GM18517 (cell line): Measurements from ENCODE around the gene MINDY4B.

Experiments
- ATAC-seq: cut with Tn5 transposase; IDR thresholded peaks from one replicate; pipeline ENCODE4 v1.9.1; 2021; ENCODE audit warnings: mild to moderate bottlenecking, moderate library complexity; ENCODE audit not compliant: unreplicated experiment

Gene MINDY4B

DNA sequence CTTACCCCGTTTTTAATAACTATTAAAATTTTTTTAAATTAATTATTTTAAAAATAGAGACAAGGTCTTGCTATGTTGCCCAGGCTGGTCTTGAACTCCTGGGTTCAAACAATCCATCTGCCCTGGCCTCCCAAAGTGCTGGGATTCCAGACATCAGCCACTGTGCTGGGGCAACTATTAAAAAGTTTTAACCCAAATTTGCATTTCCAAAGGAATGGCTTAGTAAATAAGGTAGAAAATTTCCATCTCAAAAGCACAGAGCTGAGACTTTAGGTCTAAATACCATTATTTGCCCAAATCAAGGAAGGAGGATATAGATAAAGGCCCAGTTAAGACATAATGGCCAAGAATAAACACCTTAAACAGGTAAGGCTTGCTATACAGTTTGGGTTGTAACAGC is 56.4 kb downstream of the MINDY4B start:
- no peak for ATAC-seq

DNA sequence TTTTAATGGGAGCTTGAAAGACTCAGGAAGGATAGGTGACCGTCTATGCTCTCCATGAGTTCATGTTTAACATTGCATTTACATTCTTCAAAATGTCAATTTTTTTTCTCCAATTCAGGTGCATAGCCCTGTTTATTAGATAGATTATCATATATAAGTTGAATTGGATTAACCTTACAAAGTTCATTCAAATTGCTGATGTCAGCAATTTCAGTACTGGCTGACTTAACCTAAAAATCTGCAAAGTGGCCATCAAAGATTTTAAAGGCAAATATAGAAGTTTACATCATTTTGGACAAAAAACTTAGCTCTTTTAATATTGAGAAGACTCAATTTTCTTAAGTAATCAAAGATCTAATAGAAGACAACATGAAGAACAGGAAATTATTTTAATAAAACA is 57.8 kb downstream of the MINDY4B start:
- ATAC-seq, result no peak

DNA sequence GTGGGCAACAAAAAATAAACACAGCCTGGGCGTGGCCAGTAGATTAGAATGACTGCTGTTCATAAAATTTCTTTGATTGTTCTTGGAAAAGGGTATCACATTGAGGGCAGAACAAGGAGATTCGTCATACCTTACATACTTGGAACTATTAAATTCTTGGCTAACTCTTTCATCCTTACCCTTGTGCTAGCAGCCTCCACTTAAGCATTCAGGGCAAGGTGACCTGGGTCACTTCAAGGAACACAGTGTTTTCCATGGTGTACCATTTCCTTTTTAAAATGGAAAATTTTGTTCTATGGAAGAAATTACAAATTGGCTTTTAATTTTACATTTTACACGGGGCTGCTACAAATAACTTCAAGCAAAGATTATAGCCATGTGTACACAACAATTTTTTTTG is 60.8 kb downstream of the MINDY4B start:
- ATAC-seq, result no peak

DNA sequence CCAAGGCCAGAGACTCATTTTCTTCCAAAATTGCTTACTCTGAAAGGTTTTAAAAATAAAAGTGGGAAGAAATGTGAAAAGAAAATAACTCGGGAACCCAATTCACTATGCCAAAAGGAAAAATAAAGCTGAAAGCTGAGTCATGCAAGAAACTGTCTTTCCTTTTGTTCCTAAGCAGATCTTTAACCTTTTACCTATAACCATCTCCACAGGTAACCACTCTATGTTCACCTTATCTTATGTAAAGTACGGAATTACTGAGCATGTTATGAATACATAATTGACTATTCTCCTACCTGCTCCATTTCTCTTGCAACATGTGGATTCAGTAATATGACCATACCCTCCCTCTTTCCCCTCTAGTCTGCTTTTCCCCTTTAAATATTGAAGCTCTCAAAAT is 62.0 kb downstream of the MINDY4B start:
- no peak for ATAC-seq

DNA sequence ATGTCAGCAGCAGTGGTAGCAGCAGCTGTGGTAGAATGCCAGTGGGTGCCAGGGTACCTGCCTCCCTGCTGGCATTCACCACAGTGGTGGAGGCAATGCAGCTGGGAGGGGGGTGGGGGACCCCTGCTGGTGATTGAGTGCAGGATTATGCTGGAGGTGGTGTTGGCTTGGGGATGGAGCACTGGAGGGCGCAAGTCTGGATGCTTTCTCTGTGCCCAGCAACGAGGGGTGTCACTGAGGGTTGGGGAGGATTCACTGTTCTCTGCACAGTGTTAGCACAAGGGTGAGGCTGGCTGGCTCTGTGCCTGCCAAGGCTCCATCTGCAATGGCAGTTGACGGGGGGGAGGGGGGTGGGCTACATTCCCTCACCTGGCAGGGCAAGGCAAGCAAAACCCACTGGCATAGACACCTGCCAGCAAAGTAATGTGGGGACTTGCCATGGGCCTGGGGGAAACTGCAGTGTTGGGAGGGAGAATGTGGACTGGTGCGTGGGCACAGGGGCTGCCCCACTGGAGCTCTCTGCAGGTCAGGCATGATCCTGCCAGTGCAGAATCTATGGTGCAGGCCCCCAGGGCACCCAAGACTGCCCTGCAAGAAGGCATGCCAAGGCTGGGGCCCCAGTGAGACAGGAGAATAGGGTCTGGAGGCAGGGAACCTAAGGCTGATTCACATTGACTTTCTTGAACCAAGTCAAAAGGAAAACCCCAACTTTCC is 64.3 kb downstream of the MINDY4B start:
- ATAC-seq, result no peak

DNA sequence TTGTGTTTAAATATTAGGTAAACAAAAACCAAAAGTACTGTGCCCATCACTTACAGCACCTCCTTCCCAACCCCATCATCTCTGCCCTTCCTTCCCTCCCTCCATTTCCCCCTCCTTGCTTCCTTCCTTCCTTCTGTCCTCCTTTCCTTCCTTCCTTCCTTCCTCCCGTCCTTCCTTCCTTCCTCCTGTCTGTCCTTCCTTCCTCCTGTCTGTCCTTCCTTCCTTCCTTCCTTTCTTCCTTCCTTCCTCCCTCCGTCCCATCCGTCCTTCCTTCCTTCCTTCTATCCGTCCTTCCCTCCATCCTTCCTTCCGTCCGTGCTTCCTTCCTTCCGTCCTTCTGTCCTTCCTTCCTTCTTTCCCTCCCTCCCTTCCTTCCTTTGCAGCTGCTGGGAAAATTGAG is 74.5 kb downstream of the MINDY4B start:
- no peak for ATAC-seq

DNA sequence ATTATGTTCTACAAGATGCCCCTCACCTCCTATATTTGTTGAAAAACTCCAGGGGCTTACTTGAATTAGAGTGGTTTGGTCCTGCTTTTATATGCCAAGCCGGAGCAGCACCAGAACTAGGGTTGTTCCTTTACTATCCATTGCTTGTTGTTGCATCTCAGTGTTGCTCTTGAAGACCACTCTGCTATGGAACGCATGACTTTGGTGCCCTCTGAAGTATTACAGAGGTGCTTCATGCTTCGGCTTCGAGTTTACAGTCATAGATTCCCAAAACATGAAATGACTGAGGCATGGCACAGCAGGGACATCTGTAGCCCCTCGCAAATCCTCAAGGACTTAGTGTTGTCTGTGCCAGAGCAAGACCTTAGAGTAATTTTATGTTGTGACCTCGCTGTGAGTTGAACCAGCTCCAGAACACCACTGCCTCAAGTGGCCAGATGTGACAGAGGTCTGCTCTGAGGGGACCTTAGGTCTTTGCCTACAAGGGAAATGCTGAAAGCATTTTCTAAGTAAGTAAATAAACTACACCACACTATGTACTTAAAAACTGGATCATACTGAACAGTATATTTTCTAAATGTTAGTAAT is 75.1 kb downstream of the MINDY4B start:
- no peak for ATAC-seq

DNA sequence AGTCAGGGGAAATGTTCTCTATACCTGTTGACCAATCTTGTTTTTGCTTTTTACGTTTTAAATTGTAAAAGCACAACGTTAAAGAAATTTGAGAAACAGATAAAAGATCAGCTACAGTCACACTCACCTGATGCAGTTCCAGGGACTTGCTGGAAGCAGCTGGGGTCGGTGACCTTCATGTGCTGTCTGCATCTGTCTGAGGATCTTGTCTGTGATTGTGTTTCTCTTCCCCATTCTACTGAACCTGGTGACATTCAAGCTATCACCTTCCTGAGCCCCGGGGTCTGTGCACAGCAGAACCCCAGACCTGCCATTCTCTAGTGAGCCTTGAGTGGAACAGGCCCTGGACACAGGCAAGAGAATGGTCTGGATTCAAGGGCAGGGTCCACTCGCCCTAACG is 75.8 kb downstream of the MINDY4B start:
- ATAC-seq, result no peak

DNA sequence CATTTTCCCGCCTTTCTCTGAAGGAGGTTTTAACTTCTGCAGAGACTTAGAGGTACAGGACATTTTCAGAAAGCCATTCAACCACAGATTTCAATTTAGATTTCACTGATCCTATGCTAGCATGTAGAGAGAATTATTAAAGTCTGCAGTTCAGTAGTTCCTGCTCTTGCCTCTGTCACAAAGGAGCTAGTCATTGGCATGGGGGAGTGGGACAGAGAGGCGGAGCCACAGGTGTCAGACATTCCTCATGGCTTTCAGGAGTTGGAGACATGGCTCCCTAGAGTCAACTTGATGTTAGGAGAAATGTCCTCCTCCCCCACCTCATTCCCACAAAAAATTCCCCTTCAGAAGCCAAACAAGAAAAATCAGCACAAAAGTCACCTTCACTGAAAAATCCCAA is 76.2 kb downstream of the MINDY4B start:
- no peak for ATAC-seq

DNA sequence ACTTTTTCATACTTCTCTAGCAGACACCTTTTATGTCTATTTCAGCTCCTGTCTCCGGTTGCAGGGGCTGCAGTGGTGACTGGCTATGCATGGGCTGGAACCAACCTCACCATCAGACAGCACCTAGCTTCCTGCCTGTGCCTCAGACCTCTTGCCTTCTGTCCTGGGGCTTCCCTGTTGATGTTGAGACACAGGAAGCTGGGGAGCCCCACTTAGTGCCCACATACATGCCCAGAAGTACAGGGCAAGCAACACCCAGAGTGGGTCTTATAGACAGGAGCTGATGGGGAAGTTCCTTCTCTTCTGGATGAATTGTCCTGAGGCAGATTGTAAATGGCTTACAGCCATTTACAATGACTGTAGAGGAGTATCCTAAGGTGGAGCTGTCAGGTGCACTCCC is 77.0 kb downstream of the MINDY4B start:
- ATAC-seq, result no peak

DNA sequence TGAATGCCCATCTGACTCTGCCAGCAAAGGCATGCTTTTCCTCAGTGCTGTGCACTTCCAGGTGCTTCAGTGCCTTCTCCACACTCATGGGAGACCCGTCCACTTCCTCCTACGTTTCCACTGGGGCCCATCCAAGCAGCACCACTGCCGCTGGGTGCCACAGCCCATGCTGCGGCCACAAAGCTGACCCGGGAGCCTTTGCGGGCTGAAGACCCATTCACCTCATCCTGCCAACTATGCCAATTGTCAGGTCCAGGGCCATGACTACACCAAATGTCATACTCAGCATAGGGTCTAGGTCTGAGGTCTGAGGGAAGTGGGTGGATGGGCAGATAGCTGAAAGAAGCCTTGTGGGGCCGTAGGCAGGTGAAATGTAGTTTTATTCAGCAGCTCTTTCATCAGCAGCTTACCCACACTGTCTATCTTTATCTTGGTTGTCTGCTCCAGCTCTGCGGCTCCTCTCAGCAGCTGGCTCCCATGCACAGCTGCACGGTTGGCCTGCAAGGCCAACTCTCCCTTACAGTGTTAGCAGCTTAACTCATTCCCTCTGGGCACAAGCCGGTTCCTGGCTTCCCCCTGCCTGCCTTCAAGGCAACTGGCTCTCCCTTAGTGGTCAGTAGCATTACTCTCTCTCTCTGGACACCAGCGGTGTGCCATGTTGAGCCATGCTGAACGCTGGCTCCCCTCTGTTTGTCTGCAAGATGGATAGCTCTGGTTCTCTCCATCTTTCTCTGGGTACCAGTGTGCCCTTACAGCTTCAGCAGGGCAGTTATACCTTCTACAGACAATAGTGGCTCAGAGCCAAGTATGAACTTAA is 78.6 kb downstream of the MINDY4B start:
- no peak for ATAC-seq

DNA sequence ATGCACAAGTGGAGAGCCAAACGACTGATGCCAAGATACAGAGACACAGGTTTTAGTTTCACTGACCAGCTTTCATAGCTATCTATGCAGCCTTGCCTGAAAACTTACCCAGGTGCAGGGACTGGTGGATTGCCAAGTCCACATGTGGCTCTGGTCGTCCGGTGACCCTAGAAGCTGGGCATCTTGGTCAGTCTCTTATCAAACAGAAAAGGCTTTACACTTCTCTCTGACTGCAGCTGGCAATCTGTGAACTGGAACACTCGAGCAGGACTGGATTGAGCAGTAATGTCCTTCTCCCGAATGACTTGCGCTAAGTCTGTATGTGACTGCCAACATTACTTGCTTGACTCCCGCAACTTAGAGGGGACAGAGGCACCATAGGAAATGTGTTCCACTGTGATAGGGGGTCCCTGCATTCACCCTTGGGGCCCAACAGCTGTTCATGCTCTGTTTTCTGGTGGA is 79.3 kb downstream of the MINDY4B start:
- ATAC-seq, result no peak

DNA sequence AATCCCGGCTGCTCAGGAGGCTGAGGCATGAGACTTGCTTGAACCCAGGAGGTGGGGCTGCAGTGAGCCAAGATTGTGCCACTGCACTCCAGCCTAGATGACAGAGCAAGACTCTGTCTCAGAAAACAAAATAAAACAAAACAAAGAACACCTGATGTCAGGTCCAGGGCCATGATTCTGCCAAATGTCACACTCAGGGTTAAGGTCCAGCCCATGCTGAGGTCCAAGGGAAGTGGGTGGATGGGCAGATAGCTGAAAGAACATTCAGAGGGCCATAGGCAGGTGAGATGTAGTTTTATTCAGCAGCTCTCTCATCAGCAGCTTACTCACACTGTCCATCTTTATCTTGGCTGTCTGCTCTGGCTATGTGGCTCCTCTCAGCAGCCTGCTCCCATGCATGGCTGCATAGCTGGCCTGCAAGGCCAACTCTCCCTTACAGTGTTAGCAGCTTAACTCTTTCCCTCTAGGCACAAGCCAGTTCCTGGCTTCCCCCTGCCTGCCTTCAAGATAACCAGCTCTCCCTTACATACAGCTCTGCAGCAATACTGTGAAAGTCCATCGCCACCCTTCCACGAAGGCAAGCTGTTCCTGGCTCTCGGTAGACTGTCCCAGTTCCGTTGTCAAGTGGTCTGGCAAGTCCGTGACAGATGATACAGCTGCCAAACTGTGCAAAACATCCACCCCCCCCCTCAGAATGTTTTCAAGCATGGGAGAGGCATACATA is 79.9 kb downstream of the MINDY4B start:
- no peak for ATAC-seq

DNA sequence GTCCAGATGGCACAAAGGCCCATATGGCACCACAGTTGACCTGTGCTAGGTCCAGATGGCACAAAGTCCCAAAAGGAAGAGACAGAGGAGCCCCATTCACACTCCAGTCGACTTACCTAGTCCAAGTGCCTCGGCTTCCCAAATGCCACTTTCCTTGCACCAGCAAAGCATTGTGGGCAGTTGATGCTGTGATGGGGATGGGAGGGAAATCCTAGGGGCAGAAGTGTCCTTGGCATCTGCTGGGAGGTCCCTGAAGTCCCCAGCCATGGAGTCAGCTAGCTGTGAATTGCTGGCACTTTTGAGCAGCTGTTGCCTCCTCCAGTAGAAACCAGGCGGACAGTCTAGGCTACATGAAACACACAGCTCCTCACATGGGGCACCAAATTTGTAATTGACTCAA is 82.0 kb downstream of the MINDY4B start:
- no peak for ATAC-seq

DNA sequence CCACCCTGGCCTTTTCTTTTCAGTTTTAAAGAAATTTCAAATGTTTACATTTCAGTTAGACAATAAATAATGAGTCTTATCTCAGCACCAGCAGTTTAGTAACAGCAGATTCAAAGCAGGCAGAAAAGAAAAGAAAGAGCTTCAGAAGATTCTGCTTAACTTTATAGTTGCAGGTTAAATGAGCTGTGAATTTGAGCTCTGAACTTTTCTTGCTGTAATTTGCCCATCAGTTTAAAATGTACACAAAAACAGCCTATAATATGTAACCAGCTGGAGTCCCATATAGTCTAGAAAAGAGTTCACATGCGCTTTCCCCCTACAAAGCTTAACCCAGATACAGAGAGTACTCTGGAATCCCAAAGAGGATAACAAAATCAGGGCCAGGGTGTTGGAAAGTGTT is 82.6 kb downstream of the MINDY4B start:
- ATAC-seq, result no peak
